Panc1 (cell line): ENCODE measurements around the gene PPCDC. TPM values are rescaled to one million over a fixed set of nuclear protein-coding genes. Genes with fewer than 3 reads are reported as not detected.
A peak's percentile ranks its signal among the peaks of the same experiment; 100 is the strongest.

ENCODE experiments used
- ATAC-seq: fragments of 200-7000 bp; cut with Tn5 transposase; 2 replicates; pipeline ENCODE4 v1.9.1; 2020; ENCODE audit warnings: mild to moderate bottlenecking, moderate library complexity
- BruUV-seq: library from RNA; stranded (reverse); fragments of 400-500 nt; replicated peaks from 2 replicates; lab custom pipeline; 2021; lab: Mats Ljungman, UMichigan
- CTCF ChIA-PET: fragments of 300-600 bp; sonication (Branson Sonifier 250); formaldehyde crosslinking; loops from one replicate; lab custom pipeline; 2022; ENCODE audit warnings: antibody characterized with exemption; lab: Charles Lee
- POLR2A ChIA-PET: fragments of 300-600 bp; sonication (Branson Sonifier 250); formaldehyde crosslinking; loops from one replicate; lab custom pipeline; 2022; ENCODE audit warnings: antibody characterized with exemption; lab: Charles Lee
- DNase-seq: peaks from one replicate; pipeline ENCODE4 v3.0.0-alpha.2; 2010; ENCODE audit warnings: low read depth, low spot score
- H3K27ac ChIP-seq: 2 replicates; pipeline ENCODE4 v1.5.1; 2011; ENCODE audit warnings: mild to moderate bottlenecking, low read length, inconsistent platforms
- H3K27me3 ChIP-seq: fragments of 200-500 bp; sonication (Bioruptor generic); 2 replicates; pipeline ENCODE4 v1.6.0; 2014; ENCODE audit warnings: low read length, inconsistent platforms; ENCODE audit not compliant: control insufficient read depth, insufficient read depth
- H3K36me3 ChIP-seq: fragments of 200-500 bp; sonication (Bioruptor generic); 2 replicates; pipeline ENCODE4 v1.5.1; 2014; ENCODE audit warnings: inconsistent platforms, mild to moderate bottlenecking, low read length, moderate library complexity; ENCODE audit not compliant: control insufficient read depth, insufficient read depth
- H3K4me1 ChIP-seq: 2 replicates; pipeline ENCODE4 v1.5.1; 2011; ENCODE audit warnings: inconsistent platforms, mild to moderate bottlenecking, low read length, moderate library complexity; ENCODE audit not compliant: control insufficient read depth, insufficient read depth
- H3K4me3 ChIP-seq, 2 experiments: 2 replicates each; pipeline ENCODE4 v1.5.1; 2011 to 2012; ENCODE audit warnings: low read depth in 2 of 2, low read length in 2 of 2, mild to moderate bottlenecking in 2 of 2, inconsistent platforms in 1 of 2, moderate library complexity in 1 of 2
- H3K9me3 ChIP-seq: fragments of 200-500 bp; sonication (Bioruptor generic); 2 replicates; pipeline ENCODE4 v1.5.1; 2014; ENCODE audit warnings: low read depth, mild to moderate bottlenecking, inconsistent platforms, low read length, moderate library complexity; ENCODE audit not compliant: control insufficient read depth, insufficient read depth
- POLR2AphosphoS5 ChIP-seq: IDR thresholded peaks from 2 replicates; pipeline ENCODE4 v1.6.1; 2012; ENCODE audit warnings: mild to moderate bottlenecking, low read depth, low read length, moderate library complexity
- SIN3A ChIP-seq: IDR thresholded peaks from 2 replicates; pipeline ENCODE4 v1.6.1; 2012; ENCODE audit warnings: low read depth, mild to moderate bottlenecking, low read length, moderate library complexity, borderline replicate concordance; ENCODE audit not compliant: insufficient read depth
- TCF7L2 ChIP-seq: IDR thresholded peaks from 2 replicates; pipeline ENCODE4 v1.6.1; 2011; ENCODE audit warnings: mild to moderate bottlenecking, low read depth, low read length, inconsistent platforms
- in situ Hi-C: cut with HindIII; loops from 2 replicates; pipeline ENCODE4 v1.10.0; 2016; ENCODE audit warnings: low sequenced_read_pairs, low pct_unique_long_range_greater_than_20kb
- intact Hi-C: fragments of 100-400 bp; cut with micrococcal nuclease; formaldehyde crosslinking; loops from one replicate; pipeline ENCODE4 v1.10.0; 2022; ENCODE audit not compliant: unreplicated experiment
- total RNA-seq: library from RNA; stranded (reverse); gene quantifications from one replicate; pipeline ENCODE4 v1.2.1, GENCODE V29; 2021; ENCODE audit not compliant: unreplicated experiment
- TF ChIP-seq, protein P1 (sequence below): fragments of 450-650 bp; IDR thresholded peaks from 2 replicates; pipeline ENCODE4 v1.5.1; 2017; ENCODE audit warnings: mild to moderate bottlenecking
- TF ChIP-seq, protein P2 (sequence below), 2 experiments: IDR thresholded peaks; 2 replicates each; pipeline ENCODE4 v1.6.1; 2011 to 2012; ENCODE audit warnings: low read depth in 2 of 2, control low read depth in 1 of 2, low read length in 1 of 2, mild to moderate bottlenecking in 1 of 2, moderate library complexity in 1 of 2; ENCODE audit not compliant: insufficient read depth in 1 of 2

The PPCDC gene
- total RNA-seq, 1 experiment from 2014 or later, result 26.1 TPM

DNA sequence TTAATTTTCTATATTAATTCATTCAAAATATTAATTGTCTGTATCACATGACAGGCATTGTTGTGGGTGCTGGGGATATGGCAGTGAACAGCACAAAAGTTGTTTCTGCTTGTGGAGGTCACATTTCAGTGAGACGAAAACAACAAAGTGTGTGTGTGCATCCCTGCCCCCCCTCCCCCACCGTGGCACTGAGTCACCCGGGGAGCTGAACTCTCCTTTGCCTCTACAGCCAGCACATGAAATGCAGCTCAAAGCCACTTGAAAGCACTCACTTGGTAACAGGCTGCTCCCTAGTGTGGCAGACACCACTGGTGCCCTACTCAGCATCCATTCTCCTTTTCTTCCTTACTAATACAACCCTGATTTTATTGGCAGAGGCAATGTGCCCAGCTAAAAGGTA is 44.9 kb upstream of the PPCDC start:
- in situ Hi-C loops, result no loop called here
- TF ChIP-seq SIN3A (no peak), TCF7L2 (no peak), POLR2AphosphoS5 (no peak)
- TF ChIP-seq, protein P1, sequence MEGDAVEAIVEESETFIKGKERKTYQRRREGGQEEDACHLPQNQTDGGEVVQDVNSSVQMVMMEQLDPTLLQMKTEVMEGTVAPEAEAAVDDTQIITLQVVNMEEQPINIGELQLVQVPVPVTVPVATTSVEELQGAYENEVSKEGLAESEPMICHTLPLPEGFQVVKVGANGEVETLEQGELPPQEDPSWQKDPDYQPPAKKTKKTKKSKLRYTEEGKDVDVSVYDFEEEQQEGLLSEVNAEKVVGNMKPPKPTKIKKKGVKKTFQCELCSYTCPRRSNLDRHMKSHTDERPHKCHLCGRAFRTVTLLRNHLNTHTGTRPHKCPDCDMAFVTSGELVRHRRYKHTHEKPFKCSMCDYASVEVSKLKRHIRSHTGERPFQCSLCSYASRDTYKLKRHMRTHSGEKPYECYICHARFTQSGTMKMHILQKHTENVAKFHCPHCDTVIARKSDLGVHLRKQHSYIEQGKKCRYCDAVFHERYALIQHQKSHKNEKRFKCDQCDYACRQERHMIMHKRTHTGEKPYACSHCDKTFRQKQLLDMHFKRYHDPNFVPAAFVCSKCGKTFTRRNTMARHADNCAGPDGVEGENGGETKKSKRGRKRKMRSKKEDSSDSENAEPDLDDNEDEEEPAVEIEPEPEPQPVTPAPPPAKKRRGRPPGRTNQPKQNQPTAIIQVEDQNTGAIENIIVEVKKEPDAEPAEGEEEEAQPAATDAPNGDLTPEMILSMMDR, result no peak
- TF ChIP-seq, protein P2, sequence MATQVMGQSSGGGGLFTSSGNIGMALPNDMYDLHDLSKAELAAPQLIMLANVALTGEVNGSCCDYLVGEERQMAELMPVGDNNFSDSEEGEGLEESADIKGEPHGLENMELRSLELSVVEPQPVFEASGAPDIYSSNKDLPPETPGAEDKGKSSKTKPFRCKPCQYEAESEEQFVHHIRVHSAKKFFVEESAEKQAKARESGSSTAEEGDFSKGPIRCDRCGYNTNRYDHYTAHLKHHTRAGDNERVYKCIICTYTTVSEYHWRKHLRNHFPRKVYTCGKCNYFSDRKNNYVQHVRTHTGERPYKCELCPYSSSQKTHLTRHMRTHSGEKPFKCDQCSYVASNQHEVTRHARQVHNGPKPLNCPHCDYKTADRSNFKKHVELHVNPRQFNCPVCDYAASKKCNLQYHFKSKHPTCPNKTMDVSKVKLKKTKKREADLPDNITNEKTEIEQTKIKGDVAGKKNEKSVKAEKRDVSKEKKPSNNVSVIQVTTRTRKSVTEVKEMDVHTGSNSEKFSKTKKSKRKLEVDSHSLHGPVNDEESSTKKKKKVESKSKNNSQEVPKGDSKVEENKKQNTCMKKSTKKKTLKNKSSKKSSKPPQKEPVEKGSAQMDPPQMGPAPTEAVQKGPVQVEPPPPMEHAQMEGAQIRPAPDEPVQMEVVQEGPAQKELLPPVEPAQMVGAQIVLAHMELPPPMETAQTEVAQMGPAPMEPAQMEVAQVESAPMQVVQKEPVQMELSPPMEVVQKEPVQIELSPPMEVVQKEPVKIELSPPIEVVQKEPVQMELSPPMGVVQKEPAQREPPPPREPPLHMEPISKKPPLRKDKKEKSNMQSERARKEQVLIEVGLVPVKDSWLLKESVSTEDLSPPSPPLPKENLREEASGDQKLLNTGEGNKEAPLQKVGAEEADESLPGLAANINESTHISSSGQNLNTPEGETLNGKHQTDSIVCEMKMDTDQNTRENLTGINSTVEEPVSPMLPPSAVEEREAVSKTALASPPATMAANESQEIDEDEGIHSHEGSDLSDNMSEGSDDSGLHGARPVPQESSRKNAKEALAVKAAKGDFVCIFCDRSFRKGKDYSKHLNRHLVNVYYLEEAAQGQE (IDR thresholded peaks at IDR 0.05; ENCODE audit: insufficient read depth in 1 of 2, low read depth in 2 of 2, low read length in 1 of 2), result no peak
- peak; percentile 63; the same call in 1 of the 2 replicates for ATAC-seq
- Histone ChIP-seq H3K27me3 (no peaks in the 10 kb centered on the region), H3K4me3 (no peak overlapping the region), H3K27ac (no peak overlapping the region), H3K9me3 (no peaks in the 10 kb centered on the region), H3K36me3 (no peaks in the 10 kb centered on the region), H3K4me1 (no peaks in the 10 kb centered on the region)
- no peak for DNase-seq
- ChIA-PET POLR2A (no interaction called here), CTCF (interaction anchor here (0.5 to 0.6 kb wide), 2 partner anchors 13 to 349 kb away, joined by 5 to 6 read pairs; no protein-coding TSS in a partner anchor)
- intact Hi-C loops, result no loop called here
- BruUV-seq, result no TSS peak

DNA sequence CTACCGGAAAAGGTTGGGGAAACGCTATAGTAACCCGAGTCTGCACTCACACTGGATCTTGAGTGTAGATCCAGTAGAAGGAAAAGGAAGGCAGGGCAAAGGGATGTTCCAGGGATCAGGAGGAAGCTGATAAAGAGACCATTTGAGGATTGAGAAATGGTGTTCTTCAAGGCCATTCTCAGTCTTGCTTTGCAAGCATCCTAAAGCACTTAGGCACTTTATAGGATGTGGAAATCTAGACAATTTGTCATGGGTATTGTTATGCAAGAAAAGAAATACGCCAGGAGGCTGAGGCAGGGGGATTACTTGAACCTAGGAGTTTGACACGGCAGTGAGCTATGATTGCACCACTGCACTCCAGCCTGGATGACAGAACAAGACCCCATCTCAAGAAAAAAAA is 41.2 kb upstream of the PPCDC start:
- no peaks in the 10 kb centered on the region for H3K4me1 ChIP-seq
- BruUV-seq, result no TSS peak
- H3K36me3 ChIP-seq, result no peaks in the 10 kb centered on the region
- intact Hi-C loops (no loop called here), in situ Hi-C loops (no loop called here)
- no peak overlapping the region for H3K4me3 ChIP-seq
- no peak overlapping the region for H3K27ac ChIP-seq
- CTCF ChIA-PET, result interaction anchor here (0.6 to 0.7 kb wide), 2 partner anchors 175 to 394 kb away, joined by 8 to 9 read pairs; no protein-coding TSS in a partner anchor
- POLR2A ChIA-PET, result interaction anchor here (0.6 to 0.9 kb wide), 3 partner anchors 25 to 52 kb away, joined by 3 to 11 read pairs (median 10); no protein-coding TSS in a partner anchor
- DNase-seq, result no peak
- no peak for ATAC-seq
- no peaks in the 10 kb centered on the region for H3K27me3 ChIP-seq
- TF ChIP-seq POLR2AphosphoS5 (no peak), TCF7L2 (no peak), SIN3A (no peak)
- TF ChIP-seq, protein P2 (IDR thresholded peaks at IDR 0.05; ENCODE audit: insufficient read depth in 1 of 2, low read depth in 2 of 2, low read length in 1 of 2), result no peak
- TF ChIP-seq, protein P1, result no peak
- H3K9me3 ChIP-seq, result no peaks in the 10 kb centered on the region
